Activated CD8-positive, alpha-beta memory T cell treated with anti-CD3 and anti-CD28 coated beads for 4 hours (primary cell): Measurements from ENCODE around the gene PFDN4.

Experiments used
- DNase-seq, 2 donors: peaks; one replicate each; pipeline ENCODE4 v3.0.0-alpha.2; 2020; ENCODE audit warnings: low read depth in 2 of 2

Gene PFDN4

GRCh38 chr20:54207743-54208547, at the start of gene PFDN4:
Gene PFDN4, plus strand, starts transcription at chr20:54208087. Its CDS starts 14 bp downstream, at chr20:54208101.
- DNase-seq, result peak; percentile 47 to 50

GRCh38 chr20:54158226-54158625, 49.7 kb upstream of the PFDN4 start:
- DNase-seq, result no peak

- DNase-seq, result no peak
These were observed 49.0 kb upstream of the PFDN4 start for GRCh38 chr20:54158856-54159418.

GRCh38 chr20:54160065-54161007, 47.6 kb upstream of the PFDN4 start:
- no peak for DNase-seq

GRCh38 chr20:54161008-54161820, 46.7 kb upstream of the PFDN4 start:
- DNase-seq, result no peak

- DNase-seq, result no peak
These were observed 46.1 kb upstream of the PFDN4 start for GRCh38 chr20:54161821-54162149.

GRCh38 chr20:54162378-54163009, 45.4 kb upstream of the PFDN4 start:
- DNase-seq, result no peak

- DNase-seq, result no peak
These were observed 44.5 kb upstream of the PFDN4 start for GRCh38 chr20:54163402-54163801.

GRCh38 chr20:54165014-54165413, 42.9 kb upstream of the PFDN4 start:
- no peak for DNase-seq

- no peak for DNase-seq
These were observed 42.1 kb upstream of the PFDN4 start for GRCh38 chr20:54165803-54166202.

- no peak for DNase-seq
These were observed 40.8 kb upstream of the PFDN4 start for GRCh38 chr20:54166987-54167662.

- DNase-seq, result no peak
These were observed 39.7 kb upstream of the PFDN4 start for GRCh38 chr20:54167909-54168872.

GRCh38 chr20:54168961-54169862, 38.7 kb upstream of the PFDN4 start:
- no peak for DNase-seq

- no peak for DNase-seq
These were observed 37.8 kb upstream of the PFDN4 start for GRCh38 chr20:54170026-54170471.

- no peak for DNase-seq
These were observed 36.9 kb upstream of the PFDN4 start for GRCh38 chr20:54170963-54171362.

- DNase-seq, result no peak
These were observed 35.4 kb upstream of the PFDN4 start for GRCh38 chr20:54172532-54172855.

GRCh38 chr20:54172856-54173652, 34.8 kb upstream of the PFDN4 start:
- no peak for DNase-seq
